Skeletal muscle cell (primary cell): ENCODE results near the gene GDF10.

Experiments used
- DNase-seq: peaks from one replicate; pipeline ENCODE4 v3.0.0-alpha.2; 2010; ENCODE audit warnings: low read depth
- H3K4me3 ChIP-seq: 2 replicates; pipeline ENCODE4 v1.5.1; 2011; ENCODE audit warnings: low read depth, mild to moderate bottlenecking, control low read depth, low read length, moderate library complexity

The GDF10 gene

DNA sequence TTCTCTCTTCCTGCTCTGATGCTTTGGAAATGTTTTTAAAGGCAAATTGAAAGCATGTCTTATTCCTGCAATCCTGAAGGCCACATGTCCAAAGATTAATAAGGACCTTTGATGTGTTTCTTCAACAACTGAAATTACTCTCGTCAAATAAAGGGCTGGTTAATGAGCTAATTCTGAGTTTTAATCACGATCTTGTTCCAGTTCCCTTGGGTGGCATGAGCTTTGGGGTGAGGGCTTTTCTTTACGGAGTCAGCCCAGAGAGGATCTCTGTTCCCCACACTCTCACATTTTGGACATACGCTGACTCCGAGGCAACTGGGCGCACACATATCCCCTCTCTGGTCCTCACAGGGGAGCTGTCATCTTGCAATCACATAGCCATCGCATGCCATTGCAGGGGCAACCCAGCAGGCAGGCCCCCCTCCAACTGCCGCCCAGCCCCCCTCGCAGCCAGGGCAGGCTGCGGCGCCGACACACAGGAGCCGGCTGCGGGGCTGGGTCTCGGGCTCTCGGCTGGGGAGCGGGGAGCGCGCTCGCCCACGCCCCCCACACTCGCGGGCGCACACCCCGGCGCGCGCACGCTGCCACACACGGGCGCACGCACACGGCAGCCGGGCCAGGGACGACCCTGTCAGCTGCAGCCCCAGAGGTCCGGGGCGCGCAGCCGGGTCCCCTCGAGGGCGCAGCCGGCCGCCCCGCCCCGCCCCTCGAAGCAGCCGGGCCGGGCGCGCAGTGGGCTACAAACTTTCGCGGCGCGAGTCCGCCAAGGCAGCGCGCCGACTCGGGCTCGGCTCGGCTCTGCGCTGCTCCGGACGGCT is at the start of gene GDF10:
Gene GDF10 (plus strand): TSS at position 587 of the 818 bp plus-strand sequence. CDS start 455 bp downstream, outside the sequence.
- H3K4me3 ChIP-seq = no peak within 1 kb of the TSS
- no peak for DNase-seq

DNA sequence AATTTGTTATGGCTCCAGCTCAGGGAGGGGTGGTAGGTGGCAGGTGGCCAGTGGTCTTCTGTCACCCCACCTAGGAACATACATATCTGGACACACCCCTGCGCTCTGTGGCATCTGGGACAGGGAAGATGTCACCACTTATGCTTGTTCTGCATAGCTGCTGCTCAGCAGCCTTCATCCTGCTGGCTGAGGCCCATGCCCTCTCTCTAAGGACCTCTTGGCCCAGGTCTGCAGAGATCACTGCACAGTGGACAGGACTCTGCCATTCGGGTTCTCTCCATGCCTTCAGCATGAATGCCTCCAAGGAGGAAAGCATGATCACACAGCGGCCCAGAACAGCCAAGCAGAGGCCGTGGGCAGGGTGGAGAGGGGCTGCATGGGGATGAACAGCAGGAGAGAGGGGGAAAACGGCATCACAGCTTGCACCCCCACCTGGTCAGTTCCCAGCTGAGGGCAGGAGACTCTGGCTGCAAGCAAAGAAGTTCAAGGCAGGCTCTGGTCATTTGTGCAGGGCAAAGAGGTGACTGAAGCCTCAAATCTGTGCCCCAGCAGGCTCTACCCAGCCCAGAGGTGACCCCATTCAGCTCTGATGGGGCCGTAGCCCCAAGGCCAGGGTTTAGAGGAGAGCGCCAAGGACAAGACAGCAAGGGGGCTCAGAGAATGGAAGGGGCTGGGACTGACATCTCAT is 47.8 kb upstream of the GDF10 start:
- DNase-seq = no peak
- no peak overlapping the region for H3K4me3 ChIP-seq

GRCh38 chr10:47253030-47253637 is 46.9 kb upstream of the GDF10 start:
- DNase-seq = no peak

DNA sequence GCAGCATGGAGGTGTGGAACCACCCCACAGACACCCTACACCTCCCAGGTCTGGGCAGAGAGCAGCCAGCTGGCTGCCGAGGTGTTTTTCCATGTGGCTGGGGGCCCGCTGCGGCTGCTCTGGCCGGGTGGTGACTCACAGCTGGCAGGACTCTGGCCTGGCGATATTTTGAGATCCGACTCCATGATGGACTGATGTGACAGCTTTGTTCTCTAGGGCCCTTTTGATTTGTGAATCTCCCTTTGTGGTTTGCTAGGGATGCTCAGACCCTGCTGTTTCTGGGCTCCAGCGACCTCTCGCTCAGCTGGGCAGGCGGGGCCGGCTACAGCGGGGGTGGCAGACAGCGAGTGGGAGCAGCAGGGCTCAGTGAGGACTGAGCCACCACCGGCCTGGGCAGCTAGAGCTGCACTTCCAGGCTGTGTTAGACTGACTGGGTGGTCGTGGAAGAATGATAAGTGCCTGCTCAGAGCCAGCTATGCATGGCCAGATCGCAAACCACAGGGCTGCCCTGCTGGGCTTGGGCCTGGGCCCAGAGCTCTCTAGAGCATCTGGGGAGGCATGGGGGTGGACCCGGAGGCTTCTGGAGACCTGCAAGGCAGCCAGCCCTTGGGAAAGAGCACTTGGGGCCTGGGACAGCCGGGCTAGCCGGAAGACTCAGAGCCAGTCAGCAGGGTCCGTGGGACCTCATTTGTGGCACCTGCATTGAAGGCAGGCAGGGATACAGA is 46.2 kb upstream of the GDF10 start:
- no peak for DNase-seq
- H3K4me3 ChIP-seq = no peak overlapping the region

More at GRCh38 chr10:47253030-47253637, 46.9 kb upstream of the GDF10 start:
- no peak overlapping the region for H3K4me3 ChIP-seq

DNA sequence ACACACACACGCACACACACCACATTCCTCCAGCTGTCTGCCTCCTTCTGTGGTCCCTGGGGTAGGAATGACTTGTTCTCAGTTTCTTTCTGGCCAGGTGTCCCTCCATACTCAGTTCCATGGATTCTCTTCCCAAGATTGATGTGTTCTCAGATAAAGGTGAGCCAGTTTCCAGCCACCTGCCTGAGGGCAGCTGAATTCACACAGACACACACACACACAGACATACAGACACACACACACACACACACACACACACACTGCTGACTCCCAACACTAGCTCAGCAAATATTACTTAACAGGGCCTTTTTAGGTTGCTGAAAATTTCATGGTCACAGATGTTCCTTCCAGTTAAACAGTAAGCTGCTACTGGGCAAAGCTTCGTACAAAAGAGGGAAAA is 45.4 kb upstream of the GDF10 start:
- H3K4me3 ChIP-seq = no peak overlapping the region
- DNase-seq = no peak

GRCh38 chr10:47255033-47255813 is 44.8 kb upstream of the GDF10 start:
- no peak overlapping the region for H3K4me3 ChIP-seq
- no peak for DNase-seq

GRCh38 chr10:47255866-47256265 is 44.1 kb upstream of the GDF10 start:
- no peak for DNase-seq
- no peak overlapping the region for H3K4me3 ChIP-seq

DNA sequence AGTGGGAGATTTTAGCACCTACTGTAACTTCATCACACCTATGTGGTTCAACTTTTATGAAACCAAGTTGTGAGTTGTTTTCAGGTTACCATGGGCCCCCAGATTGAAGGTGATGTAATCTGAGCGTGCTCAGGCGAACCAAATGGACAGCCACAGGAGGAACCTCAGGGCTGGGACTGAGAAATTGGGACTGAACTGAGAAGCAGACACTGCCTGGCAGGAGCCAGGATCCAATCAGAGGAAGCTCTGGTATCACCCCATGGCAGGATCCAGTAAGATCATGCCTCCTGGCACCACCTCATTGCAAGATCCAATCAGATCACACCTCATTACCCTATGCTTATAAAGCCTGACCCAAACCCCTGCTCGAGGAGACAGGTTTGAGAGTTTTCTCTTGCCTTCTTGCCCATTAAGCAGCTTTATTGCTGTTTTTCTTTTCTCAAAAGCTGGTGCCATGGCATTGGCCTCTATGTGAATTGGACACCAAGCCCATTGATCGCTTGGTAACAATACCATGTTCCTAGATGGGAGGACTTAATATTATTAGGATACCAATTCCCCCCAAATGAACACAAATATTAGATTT is 43.2 kb upstream of the GDF10 start:
- DNase-seq = no peak
- H3K4me3 ChIP-seq = no peak overlapping the region

DNA sequence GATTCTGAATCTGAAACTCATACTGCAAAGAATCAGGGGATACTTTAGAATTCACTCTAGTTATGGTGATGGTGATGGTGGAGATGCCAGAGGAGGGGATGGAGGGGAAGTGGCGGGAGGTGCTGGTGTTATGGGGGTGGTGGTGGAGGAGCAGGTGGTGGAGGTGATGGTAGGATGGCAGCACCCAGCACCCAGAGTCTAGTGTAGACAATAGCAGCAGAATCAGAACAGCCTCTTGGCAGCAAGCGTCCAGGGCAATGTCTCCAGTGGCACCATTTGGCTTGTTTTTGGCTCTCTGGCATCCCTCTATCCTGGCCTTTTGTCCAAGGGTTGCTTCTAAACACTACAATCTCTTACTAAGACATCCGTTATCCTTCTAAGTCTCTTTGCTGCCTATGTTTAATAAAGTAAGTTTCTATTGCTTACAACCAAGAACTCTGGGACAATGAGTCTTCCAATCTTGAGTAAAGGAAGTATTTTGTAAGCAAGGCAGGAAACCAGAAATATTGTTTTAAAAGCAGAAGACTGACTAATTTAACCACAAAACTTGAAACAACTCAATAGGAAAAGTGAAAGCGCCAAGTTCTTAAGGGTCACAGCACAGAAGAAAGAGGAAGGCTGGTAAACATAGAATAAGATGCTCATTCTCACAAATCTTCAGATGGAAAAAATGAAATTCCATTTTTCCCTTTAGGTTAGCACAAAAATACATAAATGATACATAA is 42.4 kb upstream of the GDF10 start:
- no peak overlapping the region for H3K4me3 ChIP-seq
- DNase-seq = no peak

DNA sequence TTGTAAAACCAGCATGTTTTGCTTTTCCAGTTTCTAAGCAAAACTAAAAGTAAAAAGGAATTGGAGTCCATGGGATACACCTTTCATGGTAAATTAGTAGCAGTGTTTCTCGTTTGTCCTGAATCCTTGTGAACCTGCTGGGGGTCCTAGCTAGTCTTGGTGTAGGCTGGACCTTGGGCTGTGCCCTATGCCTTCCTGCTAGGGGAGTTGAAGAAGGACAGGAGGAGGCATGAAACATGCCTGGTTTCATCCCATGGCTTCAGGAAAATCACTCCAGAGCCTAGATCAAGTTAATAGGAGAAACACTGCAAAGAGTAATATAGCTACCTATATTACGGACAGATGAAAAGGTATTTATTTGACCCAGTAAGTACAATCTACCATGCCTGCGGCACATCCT is 41.1 kb upstream of the GDF10 start:
- H3K4me3 ChIP-seq = no peak overlapping the region
- DNase-seq = no peak

DNA sequence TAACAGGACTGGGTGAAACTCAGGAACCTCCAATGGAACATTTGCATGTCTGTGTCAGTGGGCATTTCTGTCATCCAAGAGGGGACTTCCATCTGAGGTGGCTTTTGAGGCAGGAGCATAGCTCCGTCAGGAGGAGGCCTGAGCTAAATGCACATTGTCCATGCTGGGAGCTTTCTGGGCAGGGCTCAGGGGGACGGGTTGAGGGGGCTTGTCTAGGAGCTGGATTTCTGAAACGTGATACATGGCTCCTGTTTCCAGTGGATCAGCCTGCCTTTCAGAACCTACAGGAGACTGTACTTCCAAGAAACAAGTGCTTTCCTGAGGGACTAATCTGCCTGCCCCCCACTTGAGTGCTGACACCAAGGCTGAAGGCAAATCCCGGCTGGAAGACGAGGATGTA is 40.5 kb upstream of the GDF10 start:
- no peak overlapping the region for H3K4me3 ChIP-seq
- DNase-seq = no peak

- no peak for DNase-seq
- H3K4me3 ChIP-seq = no peak overlapping the region
Measured at GRCh38 chr10:47260505-47261111, 39.4 kb upstream of the GDF10 start.

- no peak for DNase-seq
Measured at GRCh38 chr10:47261121-47261520, 38.9 kb upstream of the GDF10 start.

DNA sequence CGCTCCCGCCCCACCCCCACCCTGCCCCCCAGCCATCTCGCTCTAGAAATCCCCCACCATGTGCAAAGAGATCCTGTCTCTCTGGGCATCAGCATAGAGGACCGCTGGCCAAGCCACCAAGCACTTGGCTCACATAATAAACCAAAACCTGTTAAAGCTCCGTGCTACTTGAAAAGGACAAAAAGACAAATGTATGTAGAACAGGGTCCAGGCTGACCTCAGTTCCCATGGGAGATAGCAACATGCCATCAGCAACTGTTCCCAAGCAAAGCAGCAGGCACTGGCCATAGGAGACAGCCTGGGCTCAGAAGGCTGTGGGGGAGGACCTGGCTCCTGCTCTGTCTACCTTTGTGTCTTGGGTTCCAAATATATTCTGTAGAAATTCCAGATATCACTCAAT is 38.4 kb upstream of the GDF10 start:
- H3K4me3 ChIP-seq = no peak overlapping the region
- DNase-seq = no peak

More at GRCh38 chr10:47261121-47261520, 38.9 kb upstream of the GDF10 start:
- H3K4me3 ChIP-seq = no peak overlapping the region

DNA sequence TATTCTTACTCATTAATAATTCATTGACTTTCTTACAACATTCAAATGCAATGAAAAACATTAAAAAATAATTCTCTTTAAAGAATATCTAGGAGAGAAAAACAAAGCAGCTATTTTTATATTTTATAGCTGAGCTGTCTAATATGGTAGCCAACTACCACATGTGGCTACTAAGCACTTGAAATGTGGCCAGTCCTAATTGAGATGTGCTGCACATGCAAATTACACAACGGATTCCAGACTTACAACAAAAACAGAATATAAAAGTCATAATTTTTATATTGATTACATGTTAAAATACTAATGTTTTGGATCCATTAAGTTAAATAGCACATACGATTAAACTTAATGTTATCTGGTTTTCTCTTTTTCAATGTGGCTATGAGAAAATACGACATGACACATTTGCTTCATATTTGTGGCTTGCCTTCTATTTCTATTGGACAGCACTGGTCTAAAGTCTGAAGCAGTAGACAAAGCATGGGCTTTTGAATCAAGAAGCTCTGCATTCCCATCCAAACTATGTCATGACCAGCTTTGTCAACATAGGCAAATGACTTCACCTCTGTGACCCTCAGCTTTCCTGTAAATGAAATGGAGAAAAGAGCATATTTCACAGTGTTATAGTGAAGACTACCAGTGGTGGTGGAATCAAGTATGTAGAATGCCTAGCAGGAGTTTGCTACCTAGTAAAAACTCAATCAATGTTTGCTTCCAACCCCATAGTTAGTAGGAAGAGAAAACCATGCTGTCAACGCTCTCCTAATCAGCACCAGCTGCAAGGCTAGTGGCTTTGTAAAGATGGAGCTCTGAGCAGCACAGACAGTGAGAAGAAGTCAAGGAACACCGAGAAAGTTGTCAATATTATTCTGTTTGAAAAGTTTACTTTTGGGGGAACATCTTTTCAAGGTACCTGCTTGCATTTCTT is 37.1 kb upstream of the GDF10 start:
- no peak for DNase-seq
- no peak overlapping the region for H3K4me3 ChIP-seq

- DNase-seq = no peak
- H3K4me3 ChIP-seq = no peak overlapping the region
Measured at GRCh38 chr10:47264797-47265281, 35.2 kb upstream of the GDF10 start.

DNA sequence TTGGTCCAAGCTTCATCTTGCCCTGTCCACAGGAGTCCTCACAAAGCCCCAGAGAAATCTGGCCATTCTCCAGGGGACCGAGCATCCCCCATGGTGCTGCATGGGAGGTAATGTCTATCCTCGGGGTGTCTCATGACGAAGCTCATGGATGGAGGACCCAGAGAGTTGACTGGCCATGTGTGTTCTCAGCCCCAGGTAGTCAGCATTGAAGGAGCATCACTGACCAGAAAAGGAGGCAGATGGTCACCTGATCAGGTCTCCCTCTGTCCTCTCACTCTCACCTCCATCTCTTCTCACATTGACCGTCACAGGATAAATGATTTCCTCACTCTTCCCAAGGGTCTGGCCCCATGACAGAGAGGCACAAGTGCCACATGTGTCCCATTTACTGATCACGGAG is 33.4 kb upstream of the GDF10 start:
- no peak for DNase-seq
- H3K4me3 ChIP-seq = no peak overlapping the region
